ENCODE results near the gene PRUNE2. TPM values are rescaled to one million over a fixed set of nuclear protein-coding genes. Genes with fewer than 3 reads are reported as not detected.

Gene PRUNE2
- total and polyA plus RNA-seq, 9 of the 15 experiments (the other 6 are each of a cell fraction or from before 2014, with no cell fraction given): 0.05 to 0.45 (median 0.18) TPM; not detected in 1

GRCh38 chr9:76629205-76629990 lies 276.5 kb downstream of the PRUNE2 start:
- no peaks in the 10 kb centered on the region for H3K79me2 ChIP-seq (ENCODE audit: control insufficient read depth, insufficient read depth, low read length)
- intact Hi-C loops (cut with micrococcal nuclease) (no loop called here), in situ Hi-C loops (cut with MboI) (no loop called here)
- no peak overlapping the region for H3K4me3 ChIP-seq
- H4K20me1 ChIP-seq (replicated peaks; ENCODE audit: control insufficient read depth, insufficient read depth, low read length): no peaks in the 10 kb centered on the region
- no peak overlapping the region for H3K4me2 ChIP-seq (ENCODE audit: insufficient read depth, low read length)
- FAIRE-seq (no peak), ATAC-seq (no peak), DNase-seq (ENCODE audit: extremely low read depth in 1 of 4, low spot score in 3 of 4) (no peak)
- H2AFZ ChIP-seq (ENCODE audit: low read depth, low read length): peak overlapping the region; percentile 38; the same call in 1 of the 2 replicates
- no peaks in the 10 kb centered on the region for H3K9me3 ChIP-seq (replicated peaks; ENCODE audit: control insufficient read depth, insufficient read depth, low read depth, low read length)
- no TSS peak for BruUV-seq (replicated peaks)
- H3K9me1 ChIP-seq (ENCODE audit: control insufficient read depth, insufficient read depth, low read length): no peaks in the 10 kb centered on the region
- TF ChIP-seq, protein P1, sequence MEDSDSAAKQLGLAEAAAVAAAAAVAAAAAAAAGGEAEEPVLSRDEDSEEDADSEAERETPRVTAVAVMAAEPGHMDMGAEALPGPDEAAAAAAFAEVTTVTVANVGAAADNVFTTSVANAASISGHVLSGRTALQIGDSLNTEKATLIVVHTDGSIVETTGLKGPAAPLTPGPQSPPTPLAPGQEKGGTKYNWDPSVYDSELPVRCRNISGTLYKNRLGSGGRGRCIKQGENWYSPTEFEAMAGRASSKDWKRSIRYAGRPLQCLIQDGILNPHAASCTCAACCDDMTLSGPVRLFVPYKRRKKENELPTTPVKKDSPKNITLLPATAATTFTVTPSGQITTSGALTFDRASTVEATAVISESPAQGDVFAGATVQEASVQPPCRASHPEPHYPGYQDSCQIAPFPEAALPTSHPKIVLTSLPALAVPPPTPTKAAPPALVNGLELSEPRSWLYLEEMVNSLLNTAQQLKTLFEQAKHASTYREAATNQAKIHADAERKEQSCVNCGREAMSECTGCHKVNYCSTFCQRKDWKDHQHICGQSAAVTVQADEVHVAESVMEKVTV (CRISPR knock-in tag; IDR thresholded peaks at IDR 0.05): no peak
- TF ChIP-seq ZNF699 (CRISPR knock-in tag; IDR thresholded peaks at IDR 0.05; ENCODE audit: insufficient replicate concordance): no peak
- TF ChIP-seq AFF4 (CRISPR knock-in tag; IDR thresholded peaks at IDR 0.05): no peak
- no peak for TF ChIP-seq FOXP4 (CRISPR knock-in tag; IDR thresholded peaks at IDR 0.05; ENCODE audit: borderline replicate concordance)
- TF ChIP-seq MECOM (CRISPR knock-in tag; IDR thresholded peaks at IDR 0.05): no peak
- TF ChIP-seq KLF16 (IDR thresholded peaks at IDR 0.05): no peak
- no peak for TF ChIP-seq ZNF395 (CRISPR knock-in tag; IDR thresholded peaks at IDR 0.05)
- TF ChIP-seq HNRNPUL1 (IDR thresholded peaks at IDR 0.05; ENCODE audit: low read length): no peak
- peaks cover 0 to 8% of the 10 kb centered on the region in 2 experiments; a peak in 3 of 5 replicates for H3K4me1 ChIP-seq (replicated peaks in 1 of 2; ENCODE audit: control insufficient read depth in 2 of 2, insufficient read depth in 2 of 2, low read length in 2 of 2)
- POLR2A ChIA-PET: interaction anchor here (1.2 to 1.3 kb wide), 2 partner anchors 15 to 20 kb away, joined by 3 read pairs; no protein-coding TSS in a partner anchor
- WGBS (ENCODE audit: insufficient coverage, low coverage, missing lambda C conversion rate): 24% methylated on average over 4 of the region's 4 CpGs
- no peak overlapping the region for H3K27ac ChIP-seq (ENCODE audit: extremely low read depth, low read depth, low read length)
- H3K36me3 ChIP-seq (ENCODE audit: control insufficient read depth, insufficient read depth, low read length): no peaks in the 10 kb centered on the region
- CTCF ChIA-PET (ENCODE audit: low intra/inter-chr PET ratio): no interaction called here
- no peak overlapping the region for H3K9ac ChIP-seq (ENCODE audit: insufficient read depth in 1 of 2, low read depth in 2 of 2, low read length in 2 of 2)
- no peaks in the 10 kb centered on the region for H3K27me3 ChIP-seq (ENCODE audit: control insufficient read depth in 2 of 2, insufficient read depth in 2 of 2, low read length in 2 of 2)

Measured in K562 (cell line).